HG02610 (cell line): ENCODE results near the gene HIC2.
"Not testable (repeated sequence)": the region's sequence is repeated elsewhere in the genome, so short reads cannot be mapped to it uniquely, and the experiment has no call there.

ENCODE experiments used
- ATAC-seq: cut with Tn5 transposase; IDR thresholded peaks from one replicate; pipeline ENCODE4 v1.9.1; 2021; ENCODE audit warnings: mild to moderate bottlenecking, moderate library complexity; ENCODE audit not compliant: unreplicated experiment

HIC2 gene

DNA sequence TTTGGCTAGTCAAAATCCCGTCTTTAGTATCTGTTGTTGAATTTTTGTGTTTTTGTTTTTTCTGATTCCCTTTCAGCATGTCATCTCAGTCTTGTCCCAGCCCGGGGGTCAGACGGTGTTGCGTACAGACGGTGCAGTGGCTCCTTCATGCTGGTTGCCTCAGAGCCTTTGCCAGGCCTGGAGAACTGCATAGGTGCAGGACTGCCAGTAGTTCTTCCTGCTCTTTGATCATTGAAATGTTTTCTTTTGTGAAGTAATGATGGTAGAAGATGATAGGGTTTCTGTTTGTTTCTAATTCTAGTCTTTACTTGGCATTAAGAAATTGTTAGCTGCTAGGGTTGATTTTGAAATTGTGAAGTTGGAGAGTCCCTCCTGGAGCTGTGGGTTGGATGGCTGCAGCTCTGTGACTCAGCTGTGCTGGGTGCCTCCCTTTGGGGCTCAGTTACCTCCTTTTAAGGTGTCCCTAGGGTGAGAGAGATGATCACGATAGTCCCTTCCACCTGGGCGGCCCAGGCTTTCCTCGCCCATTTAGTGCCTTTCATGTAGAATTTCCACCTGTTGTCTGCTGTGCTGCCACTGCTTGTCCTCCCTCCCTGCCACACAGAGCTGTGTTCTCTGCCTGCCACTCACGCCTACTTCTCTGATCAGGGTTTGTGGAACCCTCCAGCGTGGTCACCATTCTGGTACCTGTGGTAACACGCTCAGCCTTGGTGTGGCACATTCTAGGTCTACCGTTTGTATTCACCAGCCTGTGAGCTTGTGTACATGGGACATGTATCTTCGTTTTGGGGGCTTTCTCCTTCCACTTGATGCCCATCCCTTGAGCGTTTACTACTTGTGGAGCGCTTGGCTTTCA, 17.4 kb downstream of the HIC2 start:
- not testable (repeated sequence) for ATAC-seq

DNA sequence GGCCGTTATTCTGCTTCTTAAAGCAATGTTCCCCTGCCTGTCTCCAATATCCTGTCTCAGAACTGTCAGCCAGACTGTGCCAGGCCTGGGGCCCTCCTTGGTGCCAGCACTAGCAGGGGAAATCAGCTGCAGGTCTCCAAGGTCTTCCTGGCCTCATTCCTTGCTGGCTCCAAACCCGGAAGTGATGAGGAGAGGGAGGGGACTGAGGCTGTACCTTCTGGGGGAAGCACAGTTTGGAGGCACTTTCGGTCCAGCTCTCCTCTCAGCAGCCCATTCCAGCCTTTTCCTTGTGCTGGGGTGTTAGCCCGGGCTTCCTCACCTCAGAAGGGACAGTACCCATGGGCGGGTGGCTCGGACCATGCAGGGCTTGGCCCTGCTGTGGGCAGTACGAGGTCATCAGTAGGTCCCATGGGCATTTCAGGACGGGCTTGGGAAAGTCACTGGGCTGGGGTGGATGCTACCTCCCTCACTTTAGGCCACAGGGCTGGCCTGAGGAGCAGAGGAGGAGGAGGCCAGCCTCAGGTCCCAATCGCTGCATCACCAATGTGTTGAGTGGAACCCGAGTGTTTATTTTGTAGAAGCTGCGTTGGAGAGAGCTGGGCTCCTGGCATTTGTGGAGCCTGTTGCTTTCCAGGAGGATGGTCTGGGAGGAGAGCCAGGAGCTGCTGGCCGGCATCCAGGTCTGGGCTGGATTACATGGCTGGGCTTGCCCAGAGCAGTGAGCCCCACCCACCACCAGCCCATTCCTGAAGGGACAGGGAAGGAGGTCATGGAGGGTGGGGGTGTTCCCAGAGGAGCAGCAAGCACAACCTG, 19.0 kb downstream of the HIC2 start:
- not testable (repeated sequence) for ATAC-seq

- not testable (repeated sequence) for ATAC-seq
Measured at GRCh38 chr22:21438013-21438412, 20.8 kb downstream of the HIC2 start.

- not testable (repeated sequence) for ATAC-seq
Measured at GRCh38 chr22:21440018-21440636, 23.0 kb downstream of the HIC2 start.

GRCh38 chr22:21440676-21441075, 23.5 kb downstream of the HIC2 start:
- ATAC-seq = not testable (repeated sequence)

DNA sequence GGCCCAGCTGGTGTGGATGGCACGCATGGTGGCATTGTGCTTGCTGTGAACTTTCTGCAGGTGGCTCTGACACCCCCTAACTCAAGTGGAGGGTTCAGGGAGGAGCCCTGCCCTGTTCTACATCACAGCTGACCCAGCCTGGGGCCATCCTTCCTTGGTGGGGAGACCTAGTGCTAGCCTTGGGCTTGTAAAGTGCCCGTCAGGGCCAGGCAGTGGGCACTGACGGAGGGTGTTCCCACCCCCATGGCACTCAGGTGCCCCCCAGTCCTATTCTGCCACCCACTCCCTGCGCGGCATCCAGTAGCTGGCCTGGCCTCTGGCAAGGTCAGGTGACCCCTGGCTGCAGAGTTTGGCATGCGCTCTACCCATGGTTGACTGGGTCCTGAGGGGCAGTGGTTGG, 24.0 kb downstream of the HIC2 start:
- not testable (repeated sequence) for ATAC-seq

GRCh38 chr22:21442123-21442522, 25.0 kb downstream of the HIC2 start:
- not testable (repeated sequence) for ATAC-seq

- ATAC-seq = not testable (repeated sequence)
Measured at GRCh38 chr22:21442646-21443045, 25.5 kb downstream of the HIC2 start.

DNA sequence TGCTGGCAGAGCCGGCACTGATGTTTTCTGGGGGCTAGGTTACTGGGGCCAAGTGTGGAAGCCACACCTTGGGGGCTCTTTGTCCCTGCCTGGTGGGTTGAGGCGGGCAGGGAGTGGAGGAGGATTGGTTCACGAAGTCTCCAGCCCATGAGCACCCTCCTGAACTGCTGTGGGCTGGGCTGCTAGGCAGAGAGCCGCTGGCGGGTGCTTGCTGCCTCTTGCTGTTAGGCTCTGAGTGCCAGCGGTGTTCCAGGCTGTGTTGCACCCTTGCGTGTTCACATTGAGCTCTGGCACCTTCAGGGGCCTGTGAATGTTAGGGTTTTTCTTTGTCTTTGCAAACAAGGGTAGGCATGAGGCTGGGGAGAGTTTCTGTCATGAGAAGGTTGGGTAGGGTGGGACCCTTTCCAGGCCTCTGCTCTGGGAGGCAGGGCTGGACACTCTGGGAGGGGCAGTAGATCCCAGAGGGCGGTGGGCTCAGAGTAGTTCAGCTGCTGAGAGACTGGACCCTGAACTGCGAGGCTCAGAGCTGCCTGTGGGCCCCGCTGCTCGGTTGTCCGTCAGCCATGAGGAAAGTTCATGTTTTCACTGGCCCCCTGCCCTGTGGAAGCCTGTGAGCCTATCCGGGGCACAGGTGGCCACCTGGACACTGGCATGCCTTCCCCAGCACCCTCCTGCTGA, 26.0 kb downstream of the HIC2 start:
- no peak for ATAC-seq

DNA sequence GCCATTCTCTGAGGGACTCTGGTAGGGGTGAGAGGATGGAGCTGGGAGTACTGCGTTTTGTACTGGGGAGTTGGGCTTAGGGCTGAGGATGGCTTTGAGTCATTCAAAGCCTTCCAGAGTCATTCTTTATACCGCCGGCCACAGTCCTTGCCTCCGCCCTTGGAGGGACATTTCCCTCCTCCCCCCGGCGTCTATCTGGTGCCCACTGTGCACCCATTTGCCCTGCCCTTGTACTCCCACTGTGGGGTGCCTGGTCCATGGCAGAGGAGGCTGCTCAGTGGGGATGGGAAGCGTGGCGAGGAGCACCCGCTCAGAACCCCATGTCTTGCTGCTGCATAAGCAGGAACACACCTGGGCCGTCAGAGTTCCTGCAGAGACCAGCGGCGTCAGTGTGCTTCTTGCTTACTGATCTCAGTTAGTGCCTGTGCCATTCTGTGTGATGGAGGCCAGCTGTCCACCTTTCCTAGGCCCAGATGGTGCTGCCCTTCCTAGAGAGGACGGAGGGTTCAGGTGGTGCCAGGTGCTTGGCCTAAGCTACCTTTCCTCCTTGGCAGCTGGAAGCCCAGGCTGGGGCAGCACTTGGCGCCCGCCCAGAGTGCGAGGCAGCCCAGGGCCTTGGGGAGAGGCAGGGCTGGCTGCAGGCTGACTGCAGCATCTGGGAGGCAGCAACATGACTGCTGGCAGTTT, 26.7 kb downstream of the HIC2 start:
- ATAC-seq = no peak

- no peak for ATAC-seq
Measured at GRCh38 chr22:21444701-21445436, 27.7 kb downstream of the HIC2 start.

- ATAC-seq = no peak
Measured at GRCh38 chr22:21445437-21446127, 28.4 kb downstream of the HIC2 start.

DNA sequence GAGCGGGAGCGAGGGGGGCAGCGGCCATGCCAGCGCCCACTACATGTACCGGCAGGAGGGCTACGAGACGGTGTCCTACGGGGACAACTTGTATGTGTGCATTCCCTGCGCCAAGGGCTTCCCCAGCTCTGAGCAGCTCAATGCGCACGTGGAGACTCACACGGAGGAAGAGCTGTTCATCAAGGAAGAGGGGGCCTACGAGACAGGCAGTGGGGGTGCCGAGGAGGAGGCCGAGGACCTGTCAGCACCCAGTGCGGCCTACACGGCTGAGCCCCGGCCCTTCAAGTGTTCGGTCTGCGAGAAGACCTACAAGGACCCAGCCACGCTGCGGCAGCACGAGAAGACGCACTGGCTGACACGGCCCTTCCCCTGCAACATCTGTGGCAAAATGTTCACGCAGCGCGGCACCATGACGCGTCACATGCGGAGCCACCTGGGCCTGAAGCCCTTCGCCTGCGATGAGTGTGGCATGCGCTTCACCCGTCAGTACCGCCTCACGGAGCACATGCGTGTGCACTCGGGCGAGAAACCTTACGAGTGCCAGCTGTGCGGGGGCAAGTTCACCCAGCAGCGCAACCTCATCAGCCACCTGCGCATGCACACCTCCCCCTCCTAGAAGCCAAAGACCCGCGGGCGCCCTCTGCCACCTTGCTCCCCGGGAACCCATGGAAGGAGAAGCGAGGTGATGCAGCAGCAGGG, 29.1 kb downstream of the HIC2 start:
- no peak for ATAC-seq

GRCh38 chr22:21446827-21447690, 29.9 kb downstream of the HIC2 start:
- no peak for ATAC-seq

DNA sequence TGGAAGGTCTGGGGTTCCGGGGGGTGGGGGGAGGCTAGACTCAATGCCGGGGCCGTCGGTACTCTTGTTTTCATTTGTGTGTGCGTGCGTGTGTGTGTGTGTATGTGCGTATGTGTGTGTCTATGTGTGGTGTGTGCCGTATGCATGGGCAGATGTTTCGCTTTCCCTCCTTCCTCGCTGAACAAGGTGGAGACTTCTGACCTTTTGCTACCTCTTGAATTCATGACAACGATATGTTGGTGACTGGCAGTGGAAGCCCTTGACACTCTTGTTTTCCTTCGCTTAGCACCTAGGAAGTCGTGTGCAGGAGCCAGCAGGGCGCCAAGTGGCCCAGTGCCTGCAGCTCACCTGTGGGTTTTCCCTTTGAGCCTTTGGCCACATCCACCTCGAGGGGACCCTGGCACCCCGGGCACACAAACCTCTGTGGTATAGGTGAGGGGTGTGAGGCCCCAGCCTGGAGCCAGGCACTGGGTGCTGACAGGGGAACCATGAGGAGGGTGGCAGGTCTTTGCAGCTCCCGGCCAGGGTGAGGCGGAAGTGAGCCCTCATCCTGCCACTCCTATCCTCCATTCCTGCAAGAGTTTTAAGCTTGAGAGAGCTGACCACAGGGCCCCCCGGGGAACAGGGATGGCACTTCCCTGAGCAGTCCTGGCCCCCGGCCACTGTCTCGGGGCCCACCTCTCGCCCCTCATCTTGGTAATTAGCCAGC, 30.7 kb downstream of the HIC2 start:
- ATAC-seq = no peak

GRCh38 chr22:21448627-21449416, 31.7 kb downstream of the HIC2 start:
- no peak for ATAC-seq
